ENCODE results near the gene TIMM17B.
A peak's percentile ranks its signal among the peaks of the same experiment; 100 is the strongest.

The TIMM17B gene

DNA sequence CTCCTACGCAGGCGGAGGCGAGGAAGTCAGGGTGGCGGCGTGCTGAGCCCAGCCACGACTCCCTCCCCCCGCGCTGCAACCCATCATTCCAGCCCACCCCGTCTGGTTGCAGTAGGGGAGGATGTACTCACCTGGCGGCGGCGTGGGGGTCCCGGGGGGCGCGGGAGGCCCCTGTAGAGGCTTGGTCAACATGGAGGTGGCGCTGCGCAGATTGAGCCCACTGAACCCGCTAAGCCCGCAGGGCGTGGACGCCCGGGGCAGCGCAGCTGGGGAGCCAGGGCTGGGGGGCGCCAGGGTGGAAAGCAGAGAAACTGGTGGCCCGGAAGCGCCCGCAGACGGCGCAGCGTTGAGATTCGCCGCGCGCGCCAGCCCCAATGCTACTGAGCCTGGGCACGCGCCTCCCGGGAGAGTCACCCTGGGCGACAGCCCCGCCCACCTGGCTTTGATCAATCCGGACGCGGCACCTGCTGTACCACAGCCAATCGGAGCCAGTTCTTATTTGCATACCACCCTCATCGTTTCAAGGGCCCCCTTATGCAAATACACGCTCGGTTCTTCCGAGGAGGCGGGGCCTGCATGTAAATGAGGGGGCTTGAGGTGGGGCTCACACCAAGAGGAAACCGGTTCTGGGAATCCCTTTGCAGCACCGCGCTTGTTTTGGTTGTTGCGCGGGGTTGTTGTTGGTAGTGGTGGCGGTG, 21.2 kb upstream of the TIMM17B start, which contains the start of gene PIM2:
PIM2 (minus strand) TSS at position 382 of the 698 bp plus-strand sequence; CDS start at position 192, 190 bp downstream.
- DNase-seq = peak; percentile 92

DNA sequence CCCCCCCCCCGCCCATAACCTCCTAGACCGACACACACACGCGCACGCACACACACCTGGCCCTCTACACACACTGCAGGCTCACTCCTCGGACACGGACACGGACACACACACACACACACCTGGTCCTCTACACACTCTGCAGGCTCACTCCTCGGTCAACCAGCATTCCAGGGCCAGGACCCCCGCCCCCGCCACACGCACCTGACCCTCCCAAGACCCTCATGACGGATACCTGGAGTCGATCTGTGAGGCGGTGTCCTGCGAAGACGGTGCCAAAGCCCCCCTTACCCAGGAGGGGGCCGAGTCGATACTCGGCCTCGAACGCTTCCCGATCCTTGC, 20.7 kb upstream of the TIMM17B start:
- no peak for DNase-seq

DNA sequence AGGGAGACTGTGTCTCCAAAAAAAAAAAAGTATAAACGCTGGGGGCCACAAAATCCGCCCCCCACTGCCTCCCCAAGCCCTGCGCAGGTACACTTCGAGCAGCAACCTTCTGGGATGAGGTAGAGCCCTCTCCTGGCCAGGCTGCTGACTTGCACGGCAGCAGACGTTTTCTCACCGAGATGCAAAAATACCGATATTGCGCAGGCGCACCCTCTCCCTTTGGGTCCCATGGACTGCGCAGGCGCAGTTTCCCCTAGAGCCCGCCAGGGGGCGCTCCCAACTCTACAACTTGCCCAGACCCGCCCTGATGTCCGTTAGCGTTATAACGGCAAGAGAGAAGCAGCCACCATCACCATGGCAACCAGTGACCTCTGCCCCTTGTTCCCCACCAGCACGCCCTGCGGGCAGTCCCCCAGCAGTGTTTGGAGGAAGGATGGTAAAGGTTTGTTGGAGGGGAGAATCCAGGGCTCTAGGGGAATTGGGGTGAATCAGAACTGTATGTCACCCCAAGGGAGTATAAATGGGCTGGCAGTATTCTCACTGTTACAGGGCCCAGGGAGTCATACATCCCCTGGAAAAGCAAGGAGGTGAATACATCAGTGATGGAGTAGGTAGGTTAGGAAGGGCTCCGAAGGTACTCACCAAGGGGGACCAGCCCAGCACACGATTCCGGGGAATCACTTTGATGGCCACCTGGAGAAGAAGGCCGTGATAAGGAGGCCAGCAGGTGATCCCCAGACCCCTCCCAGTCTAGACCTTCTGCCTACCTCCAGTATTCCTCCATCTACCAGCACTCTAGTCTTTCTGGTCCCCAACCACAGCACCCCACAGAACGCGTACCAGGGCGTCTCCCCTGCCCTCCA, 19.8 kb upstream of the TIMM17B start:
- DNase-seq = peak; percentile 88

DNA sequence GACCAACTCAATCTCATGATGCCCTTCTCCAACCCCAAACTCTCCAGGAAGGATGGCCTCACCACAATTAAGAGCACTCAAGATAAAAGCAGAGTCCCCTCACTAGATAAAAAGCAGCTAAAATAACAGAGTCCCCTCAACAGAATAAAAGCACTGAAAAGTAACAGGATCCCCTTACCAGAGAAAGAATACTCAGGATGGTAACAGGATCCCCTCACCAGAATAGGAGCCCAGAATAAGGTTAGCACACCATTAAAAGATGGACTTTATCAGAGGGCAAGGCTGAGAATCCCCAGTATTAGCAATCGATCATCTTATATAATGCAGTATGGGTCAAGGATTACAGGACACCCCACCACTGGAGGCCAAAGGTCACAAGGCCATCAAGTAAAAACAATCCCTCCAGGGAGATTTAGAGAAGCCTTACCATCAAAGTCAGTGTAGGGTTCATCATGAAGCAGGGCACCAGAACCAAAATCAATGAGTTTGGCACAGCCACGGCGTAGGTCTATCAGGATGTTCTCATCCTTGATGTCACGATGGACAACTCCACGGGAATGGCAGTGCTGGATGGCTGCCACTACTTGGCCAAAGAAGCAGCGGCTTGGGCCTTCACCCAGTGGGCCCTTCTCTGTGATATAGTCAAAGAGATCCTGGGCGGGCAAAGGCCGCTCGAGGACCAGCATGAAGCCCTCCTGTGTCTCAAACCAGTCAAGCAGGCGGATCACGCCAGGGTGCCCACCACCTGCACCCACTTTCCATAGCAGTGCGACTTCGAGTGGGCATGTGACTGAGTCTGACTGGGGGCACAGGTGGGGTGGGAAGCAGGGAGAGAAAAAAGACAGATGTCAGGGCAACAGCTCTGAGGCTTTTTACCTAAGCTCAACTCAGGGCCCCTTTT, 17.3 kb upstream of the TIMM17B start:
- no peak for DNase-seq

DNA sequence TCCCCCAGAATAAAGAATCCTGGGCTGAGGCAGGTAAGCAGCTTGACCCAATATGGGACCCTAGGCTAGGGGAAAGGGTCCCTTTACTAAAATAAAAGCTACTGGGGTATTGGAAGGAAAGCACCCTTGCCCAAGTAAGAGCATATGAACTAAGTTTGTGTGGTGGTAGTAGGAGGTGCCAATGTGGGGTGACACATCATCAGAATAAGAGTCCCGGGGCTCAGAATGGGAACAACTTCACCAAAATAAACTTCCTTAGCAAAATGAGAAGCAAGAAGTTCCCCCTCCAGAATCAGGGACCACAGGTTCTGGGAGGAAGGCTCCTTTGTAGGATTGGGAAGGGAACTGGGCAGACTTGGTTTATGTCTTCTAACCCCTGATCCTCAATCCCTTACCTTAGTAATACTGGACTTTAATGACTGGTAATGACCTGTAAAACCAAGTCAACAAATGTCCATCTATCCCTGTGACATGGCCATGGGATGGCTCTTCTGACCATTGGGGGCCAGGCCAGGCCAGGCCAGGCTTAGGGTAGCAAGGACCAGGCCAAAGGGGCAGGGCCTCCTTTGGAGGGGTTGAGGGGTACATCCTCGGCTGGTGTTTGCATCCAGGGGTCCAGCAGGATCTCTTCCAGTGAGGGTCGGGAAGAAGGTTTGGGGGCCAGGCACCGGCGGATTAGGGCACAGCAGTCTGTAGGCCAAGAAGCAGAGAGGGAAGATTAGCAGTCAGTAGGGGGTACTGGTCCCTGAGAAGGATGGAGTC, 16.2 kb upstream of the TIMM17B start:
- no peak for DNase-seq

DNA sequence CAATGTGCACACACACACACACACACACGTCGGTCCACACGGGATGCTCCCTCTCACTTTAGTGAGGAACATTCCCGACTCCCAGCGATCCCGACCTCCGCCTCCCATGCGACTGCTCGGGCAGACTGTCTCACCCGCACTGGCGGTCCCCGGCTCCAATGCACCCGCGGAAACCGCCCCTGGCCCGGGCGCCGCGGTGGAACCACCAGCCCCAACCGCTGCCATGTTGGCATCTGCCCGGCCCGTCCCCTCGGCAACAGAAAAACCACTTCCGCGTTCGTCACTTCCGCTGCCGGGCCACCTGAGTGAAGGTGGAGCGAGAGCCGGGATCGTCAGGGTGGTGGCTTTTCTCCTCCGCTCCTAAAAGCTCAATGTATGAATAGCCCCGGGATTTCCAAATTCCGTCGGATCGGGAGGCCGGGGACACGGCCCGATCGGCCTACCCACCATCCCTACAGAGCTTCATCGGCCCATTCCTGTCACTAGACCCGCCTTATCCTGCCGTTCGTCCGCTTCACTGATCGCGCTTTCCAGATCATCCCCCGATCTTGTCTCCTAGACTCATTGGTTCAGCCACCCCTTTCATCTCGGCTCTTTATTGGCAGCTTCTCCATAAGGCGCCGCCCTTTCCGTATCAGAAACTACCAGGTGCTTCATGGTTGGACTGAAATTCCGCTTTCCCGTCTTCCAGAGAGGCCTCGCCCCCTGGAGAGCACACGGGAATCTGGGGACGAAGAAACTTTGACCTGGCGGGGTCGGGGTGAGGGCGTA, 14.0 kb upstream of the TIMM17B start, which contains the start of gene SLC35A2:
SLC35A2 (minus strand) TSS at position 235 of the 771 bp plus-strand sequence; CDS start at position 225, 10 bp downstream.
- peak; percentile 91 for DNase-seq

DNA sequence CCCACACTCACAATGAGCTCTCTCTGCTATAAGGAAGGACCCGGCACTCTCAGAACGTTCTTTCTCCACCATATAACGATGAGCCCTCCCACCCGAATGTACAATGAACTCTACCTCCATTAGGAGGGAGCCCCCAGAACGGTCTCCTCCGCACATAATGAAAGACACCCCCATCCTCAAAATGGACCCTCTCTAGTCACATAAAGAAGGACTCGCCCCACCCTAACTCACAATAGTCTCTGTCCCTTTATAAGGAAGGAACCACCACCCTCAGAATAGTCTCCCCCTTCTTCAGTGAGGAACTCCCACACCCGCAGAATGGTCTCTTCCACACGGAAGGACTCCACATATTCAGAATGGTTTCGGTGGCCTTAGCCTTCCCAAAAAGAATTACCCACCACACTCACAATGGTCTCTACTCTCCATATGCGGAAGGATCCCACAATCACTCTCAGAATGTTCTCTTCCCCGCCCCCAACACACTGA, 13.4 kb upstream of the TIMM17B start:
- no peak for DNase-seq

DNA sequence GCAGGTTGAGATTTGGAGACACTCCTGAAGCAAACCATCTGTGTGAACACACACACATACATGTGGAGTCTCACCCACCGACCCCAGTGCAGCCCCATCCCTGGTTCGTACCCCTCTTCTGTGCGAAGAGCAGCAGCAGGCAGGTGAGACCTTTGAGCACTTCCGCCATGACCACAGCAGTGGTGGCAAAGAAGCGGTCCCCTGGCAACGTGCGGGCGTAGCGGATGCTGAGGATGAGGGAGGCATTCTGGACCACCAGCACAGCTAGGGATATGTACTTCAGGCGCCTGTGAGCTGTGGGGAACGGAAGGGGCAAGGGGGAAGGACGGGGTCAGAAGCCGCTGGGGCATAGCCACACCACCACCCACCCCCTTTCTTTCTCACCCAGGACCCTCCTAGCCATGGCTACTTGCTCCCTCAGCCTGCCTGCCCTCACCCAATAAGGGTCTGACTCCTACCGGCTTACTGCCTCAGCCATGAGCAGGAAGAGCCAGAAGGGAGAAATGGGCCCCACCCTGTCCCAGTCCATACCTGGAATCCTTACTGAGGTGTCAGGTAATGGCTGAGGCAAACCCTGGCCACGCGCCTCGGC, 12.2 kb upstream of the TIMM17B start:
- DNase-seq = no peak

DNA sequence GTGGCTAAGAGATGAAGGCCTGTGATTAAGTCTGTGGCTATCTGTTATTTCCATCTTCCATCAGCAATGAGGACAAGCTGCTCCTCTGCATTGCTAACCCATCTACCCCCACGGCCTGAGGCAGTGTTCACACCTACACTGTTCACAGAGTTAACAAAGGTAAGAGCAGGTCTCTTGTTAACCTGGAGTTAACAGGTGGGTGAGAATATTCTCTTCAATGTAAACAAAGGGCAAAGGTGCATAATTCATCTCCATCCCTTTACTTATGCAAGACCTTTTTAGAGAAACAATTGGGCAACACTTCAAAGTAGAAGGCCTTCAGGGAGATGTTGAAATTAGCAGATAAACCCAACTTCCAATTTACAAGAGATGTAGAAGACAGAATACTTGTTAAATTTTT, 11.0 kb upstream of the TIMM17B start:
- DNase-seq = no peak

DNA sequence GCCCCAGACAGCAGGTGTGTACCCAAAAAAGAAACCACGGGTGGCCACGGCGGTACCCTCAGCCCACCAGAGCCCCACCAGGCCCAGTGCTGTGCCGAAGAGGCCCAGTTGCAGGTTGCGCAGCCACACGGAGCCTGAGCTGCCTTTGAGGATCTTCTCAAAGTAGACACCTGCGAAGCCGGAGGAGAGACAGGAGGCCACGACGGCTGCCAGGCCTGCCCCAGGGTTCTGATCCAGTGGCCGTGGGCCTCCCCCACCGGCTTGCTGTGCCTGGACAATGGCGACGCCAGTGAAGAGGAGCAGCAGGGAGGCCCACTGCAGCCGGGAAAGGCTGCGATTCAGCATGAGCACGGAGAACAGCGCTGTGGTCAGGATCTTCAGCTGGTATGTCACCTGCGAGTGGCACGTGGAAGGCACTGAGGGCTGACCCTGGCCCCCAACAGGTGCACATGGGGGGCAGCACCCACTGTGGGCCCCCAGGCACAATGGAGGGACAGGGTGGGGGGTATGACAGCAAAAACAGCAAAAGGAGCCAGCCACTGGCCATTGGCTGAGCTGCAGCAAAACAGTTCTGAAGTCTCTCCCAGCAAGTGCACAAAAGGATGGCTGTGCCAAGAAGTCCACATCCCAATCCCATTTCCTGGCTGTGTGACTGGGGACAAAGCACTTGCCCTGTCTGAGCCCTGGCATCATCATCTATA, 7.7 kb upstream of the TIMM17B start:
- DNase-seq = no peak

DNA sequence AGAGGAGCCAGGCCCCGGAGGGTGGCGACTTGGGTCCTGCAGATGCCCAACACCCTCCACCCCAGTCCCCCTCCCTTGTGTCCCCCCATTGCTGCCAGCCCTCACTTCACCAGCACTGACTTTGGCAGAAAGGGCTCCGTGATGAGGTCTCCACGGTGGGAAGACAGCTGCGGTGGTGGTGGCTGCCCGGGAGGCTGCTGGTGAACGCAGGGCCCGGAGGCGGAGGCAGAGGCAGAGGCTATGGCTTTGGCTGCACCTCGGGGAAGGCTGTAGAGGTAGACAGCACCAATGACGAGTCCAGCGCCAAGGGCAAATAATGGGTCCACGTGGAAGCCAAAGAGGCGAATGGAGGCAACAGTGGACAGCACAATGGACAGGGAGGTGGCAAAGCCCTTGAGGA, 7.1 kb upstream of the TIMM17B start:
- DNase-seq = no peak

DNA sequence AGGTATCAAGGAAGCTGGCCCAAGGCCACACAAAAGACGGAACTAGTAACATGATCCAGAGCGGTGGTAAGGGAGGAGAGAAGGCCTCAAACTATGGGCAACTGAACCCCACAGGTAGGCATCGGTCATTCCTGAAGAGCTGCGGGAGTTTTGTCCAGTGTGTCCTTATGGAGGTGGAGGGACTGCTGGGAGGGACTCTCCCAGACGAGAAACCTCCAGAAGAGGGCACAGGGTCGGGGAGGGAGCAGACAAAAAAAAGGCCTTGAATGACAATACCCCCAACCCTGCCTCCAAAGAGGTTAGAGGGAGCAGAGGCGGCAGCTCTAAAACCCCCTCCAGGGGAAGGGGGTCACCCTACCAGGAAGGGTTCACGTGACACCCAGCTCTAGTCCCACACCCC, 6.6 kb upstream of the TIMM17B start:
- no peak for DNase-seq

DNA sequence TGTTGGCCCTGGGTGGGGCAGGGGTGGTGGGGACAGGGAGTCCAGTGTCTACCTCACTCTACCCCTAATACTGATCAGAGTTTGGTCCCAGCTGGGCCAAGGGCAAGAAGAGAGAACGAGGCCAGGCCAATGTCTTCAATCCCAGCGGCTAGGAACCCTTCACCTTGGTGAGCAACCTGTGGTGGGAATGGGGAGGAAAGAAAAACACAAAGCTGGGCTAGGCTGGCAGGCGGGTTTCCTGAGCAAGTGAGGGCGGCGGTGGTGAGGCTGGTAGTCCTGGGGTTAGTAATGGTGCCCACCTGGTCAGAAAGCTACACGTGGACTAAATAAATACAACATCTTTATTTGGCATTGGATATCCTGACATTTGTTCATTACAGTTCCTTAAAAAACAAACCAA, 5.7 kb upstream of the TIMM17B start:
- no peak for DNase-seq

DNA sequence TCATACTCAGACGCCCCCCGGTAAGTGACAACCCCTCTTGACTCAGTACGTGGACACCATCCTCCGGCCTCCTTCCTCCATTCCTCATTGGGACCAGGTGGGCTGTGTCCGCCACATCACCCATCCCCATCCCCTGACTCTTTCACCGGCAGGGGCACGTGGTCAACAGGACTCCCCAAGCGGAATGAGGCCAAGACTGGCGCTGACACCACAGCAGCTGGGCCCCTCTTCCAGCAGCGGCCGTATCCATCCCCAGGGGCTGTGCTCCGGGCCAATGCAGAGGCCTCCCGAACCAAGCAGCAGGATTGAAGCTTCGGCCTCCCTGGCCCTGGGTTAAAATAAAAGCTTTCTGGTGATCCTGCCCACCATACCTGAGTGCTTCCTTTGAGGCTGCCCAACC, 5.2 kb upstream of the TIMM17B start:
- DNase-seq = no peak

DNA sequence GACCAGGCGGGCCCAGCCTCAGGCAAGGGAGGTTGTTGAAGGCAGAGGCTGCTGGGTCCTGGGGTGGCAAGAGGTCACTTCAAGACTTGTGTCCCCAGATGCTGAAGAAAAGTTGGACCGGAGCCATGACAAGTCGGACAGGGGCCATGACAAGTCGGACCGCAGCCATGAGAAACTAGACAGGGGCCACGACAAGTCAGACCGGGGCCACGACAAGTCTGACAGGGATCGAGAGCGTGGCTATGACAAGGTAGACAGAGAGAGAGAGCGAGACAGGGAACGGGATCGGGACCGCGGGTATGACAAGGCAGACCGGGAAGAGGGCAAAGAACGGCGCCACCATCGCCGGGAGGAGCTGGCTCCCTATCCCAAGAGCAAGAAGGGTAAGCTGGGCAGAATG, 4.6 kb upstream of the TIMM17B start:
- DNase-seq = no peak

DNA sequence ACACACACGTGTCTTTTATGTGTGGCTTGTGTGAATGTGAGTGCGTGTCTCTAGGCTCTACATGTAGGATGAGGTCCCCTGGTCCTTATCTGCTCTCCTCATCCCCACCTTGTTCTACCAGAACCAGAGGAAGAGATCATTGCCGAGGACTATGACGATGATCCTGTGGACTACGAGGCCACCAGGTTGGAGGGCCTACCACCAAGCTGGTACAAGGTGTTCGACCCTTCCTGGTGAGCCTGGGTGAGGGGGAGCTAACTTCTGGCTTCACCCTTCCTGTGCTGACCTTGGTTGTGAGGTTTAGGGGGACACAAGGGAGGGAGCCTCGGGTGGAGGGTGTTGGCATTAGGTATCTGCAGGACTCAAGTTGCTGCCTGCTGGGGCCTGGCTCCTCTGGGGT, 3.5 kb upstream of the TIMM17B start:
- DNase-seq = no peak

DNA sequence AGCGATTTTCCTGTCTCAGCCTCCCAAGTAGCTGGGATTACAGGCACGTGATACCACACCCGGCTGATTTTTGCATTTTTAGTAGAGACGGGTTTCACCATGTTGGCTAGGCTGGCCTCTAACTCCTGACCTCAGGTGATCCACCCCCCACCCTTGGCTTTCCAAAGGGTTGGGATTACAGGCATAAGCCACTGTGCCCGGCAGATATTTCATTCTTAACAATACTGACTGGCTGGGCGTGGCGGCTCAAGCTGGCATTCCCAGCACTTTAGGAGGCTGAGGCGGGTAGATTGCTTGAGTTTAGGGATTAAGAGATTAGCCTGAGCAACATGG, 1.5 kb upstream of the TIMM17B start:
- no peak for DNase-seq

DNA sequence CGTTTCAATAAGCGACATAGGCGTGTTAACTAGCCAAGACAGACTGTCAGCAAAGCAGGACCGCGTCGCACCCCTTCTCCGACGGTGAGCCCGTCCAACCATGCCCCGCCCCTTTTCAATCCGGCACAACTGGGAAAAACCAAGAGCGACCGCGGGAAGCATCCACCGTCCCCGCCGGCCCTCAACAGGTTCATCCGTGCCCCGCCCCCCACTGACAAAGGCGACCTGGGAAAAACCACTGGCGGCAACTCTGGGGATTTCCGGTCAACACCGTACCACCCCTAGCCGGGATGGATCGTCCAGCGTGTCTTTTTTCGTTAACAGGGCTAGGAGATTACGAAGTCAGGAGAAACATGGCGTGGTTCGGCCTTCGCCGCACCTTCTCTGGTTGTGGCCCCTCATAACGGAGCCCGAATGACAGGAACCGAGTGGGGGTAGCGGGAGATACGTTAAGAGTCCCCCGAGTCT, 377 bp downstream of the TIMM17B start:
- peak; percentile 76 for DNase-seq

DNA sequence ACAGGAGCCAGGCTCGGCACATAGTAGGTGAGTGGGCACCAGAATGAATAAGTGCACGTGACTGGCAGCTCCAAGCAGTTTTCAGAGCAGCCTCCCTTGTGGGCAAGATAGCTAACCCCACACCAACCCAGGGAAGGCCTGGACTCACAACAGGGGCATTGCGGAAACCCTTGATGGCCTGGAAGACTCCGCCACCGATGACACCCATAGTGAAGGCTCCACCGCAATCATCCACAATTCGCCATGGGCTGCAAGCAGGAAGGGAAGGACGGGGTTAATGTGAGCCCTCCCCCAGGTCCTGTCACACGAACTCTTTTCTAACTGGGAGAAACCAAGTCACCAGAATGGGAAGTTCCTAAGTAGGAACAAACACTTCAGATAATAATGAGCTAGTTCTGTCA, 957 bp downstream of the TIMM17B start:
- no peak for DNase-seq

DNA sequence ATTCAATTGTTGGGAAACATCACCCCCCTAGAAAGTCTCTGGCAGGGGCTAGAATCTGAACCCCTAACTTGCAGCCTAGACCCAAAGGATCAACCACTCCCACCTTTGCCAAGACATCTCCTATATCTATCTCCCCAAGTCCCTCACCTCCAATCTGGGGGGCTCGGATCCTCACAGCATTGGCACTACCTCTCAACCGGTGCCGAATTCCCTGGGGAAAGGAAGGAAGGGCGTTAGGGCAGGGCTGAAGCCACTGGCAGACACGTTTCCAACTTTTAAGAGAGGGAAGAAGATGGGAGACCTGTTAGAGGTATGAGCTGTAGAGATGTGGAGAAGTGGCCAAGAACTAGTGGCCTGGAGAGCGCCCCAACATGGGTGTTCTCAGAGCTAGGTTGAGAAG, 2.7 kb downstream of the TIMM17B start:
- no peak for DNase-seq
